ENCODE data around the gene UBE2H. TPM values are rescaled to one million over a fixed set of nuclear protein-coding genes. Genes with fewer than 3 reads are reported as not detected.
A peak's percentile ranks its signal among the peaks of the same experiment; 100 is the strongest.

UBE2H gene
- total RNA-seq, 1 donor from 2014 or later = 112 TPM

DNA sequence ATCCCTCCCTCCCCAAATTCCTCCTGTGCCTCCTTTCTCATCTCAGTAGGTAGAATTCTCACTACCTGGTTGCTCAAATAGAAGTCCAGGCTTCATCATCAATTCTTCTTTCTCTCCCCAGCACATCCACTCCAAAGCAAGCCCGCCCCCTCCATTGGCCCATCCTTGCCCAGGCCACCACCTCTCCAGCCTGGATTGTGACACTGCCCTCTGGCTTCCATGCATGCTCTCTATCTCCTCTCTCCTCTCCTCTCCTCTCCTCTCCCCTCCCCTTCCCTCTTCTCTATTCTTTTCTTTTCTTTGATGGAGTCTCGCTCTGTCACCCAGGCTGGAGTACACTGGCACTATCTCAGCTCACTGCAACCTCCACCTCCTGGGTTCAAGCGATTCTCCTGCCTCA lies 144.9 kb downstream of the UBE2H start:
- Histone ChIP-seq H3K4me1 (peaks cover 2% of the 10 kb centered on the region), H3K36me3 (no peaks in the 10 kb centered on the region), H3K9me3 (replicated peaks) (no peaks in the 10 kb centered on the region), H3K4me3 (no peak overlapping the region), H3K27me3 (ENCODE audit: low read depth) (no peaks in the 10 kb centered on the region), H3K27ac (replicated peaks) (no peak overlapping the region)
- intact Hi-C loops (cut with micrococcal nuclease) = no loop called here
- TF ChIP-seq CTCF (IDR thresholded peaks at IDR 0.05; ENCODE audit: borderline replicate concordance) = no peak
- no peak for DNase-seq

DNA sequence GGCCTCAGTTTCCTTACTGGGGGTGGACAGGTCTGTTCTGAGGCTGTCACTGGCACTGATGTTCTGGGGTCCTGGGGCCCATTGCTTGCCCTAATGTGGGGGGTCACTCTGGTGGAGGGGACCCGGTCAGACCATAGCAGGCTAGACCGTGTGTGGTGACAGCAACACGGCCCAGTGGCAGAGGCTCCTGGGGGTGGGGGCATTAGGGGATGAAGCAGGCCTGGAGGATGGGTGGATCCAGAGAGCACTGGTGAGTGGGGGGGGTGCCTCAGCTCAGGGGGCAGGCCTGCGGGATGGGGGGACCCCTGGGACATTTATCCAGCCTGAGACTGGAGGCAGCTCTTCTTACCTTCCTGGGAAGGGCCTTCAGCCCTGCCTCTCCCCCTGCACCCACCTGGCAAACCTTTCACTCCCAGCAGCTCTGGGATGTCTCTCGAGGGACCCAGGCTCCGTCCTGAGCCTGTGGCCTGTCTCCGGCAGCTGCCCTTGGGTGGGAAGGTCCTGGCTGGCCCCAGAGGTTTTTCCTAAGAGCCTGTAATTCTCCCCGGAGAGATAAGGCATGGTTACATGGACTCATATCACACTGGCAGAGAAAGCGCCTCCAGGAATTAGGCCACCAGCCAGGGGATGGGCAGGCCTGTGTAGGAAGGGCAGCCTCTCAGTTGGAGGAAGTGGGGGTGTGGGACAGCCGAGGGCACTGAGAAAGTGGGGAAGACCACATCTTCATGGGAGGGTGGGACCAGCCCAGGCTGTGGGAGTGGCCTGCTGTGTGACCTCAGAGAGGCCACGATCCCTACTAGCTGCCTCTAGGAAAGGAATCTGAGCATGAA lies 147.7 kb downstream of the UBE2H start:
- Histone ChIP-seq H3K27me3 (ENCODE audit: low read depth) (peaks cover 8% of the 10 kb centered on the region), H3K4me1 (peaks cover 2% of the 10 kb centered on the region), H3K4me3 (no peak overlapping the region), H3K9me3 (replicated peaks) (no peaks in the 10 kb centered on the region), H3K27ac (replicated peaks) (no peak overlapping the region), H3K36me3 (no peaks in the 10 kb centered on the region)
- intact Hi-C loops (cut with micrococcal nuclease) = no loop called here
- peak; percentile 33 for DNase-seq
- no peak for TF ChIP-seq CTCF (IDR thresholded peaks at IDR 0.05; ENCODE audit: borderline replicate concordance)

DNA sequence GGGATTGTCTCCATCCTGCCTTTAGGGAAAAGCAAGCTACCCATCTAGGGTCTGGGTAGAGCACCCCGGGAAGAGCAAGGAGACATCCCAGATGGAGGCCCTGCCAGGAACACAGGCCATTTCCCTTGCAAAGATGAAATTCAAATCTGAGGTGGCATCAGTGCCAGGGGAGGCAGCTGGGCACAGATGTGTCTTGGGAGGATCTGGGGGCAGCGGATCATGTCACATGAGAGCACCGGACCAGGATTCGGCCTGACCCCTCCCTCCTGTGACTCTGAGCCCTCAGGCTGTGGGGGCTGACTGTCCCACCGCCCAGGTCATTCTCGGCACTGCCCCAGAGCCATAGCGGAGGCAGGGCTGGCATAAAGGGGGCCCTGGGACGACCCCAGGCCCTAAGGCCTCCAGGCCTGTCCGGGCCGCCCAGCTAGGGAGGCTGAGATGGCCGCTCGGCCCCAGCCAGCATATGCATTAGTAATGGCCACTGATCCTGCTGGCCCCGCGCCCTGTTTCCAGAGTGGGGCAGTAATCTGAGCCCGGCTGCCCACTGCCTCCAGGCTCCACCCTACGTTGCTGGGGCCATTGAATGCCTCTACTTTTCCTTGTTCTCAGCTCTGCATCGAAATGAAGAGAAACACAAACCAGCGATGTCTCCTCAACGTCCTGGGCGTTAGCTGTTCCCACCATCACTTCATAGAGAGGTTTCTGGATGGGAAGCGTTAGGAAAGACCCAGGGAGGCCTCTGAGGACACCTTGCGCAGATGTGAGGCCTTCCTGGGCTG lies 148.5 kb downstream of the UBE2H start:
- no peak for DNase-seq
- H3K36me3 ChIP-seq = no peaks in the 10 kb centered on the region
- no peak overlapping the region for H3K27ac ChIP-seq (replicated peaks)
- no peak overlapping the region for H3K4me3 ChIP-seq
- no peak for TF ChIP-seq CTCF (IDR thresholded peaks at IDR 0.05; ENCODE audit: borderline replicate concordance)
- H3K9me3 ChIP-seq (replicated peaks) = no peaks in the 10 kb centered on the region
- peaks cover 2% of the 10 kb centered on the region for H3K4me1 ChIP-seq
- intact Hi-C loops (cut with micrococcal nuclease) = no loop called here
- H3K27me3 ChIP-seq (ENCODE audit: low read depth) = peaks cover 16% of the 10 kb centered on the region

DNA sequence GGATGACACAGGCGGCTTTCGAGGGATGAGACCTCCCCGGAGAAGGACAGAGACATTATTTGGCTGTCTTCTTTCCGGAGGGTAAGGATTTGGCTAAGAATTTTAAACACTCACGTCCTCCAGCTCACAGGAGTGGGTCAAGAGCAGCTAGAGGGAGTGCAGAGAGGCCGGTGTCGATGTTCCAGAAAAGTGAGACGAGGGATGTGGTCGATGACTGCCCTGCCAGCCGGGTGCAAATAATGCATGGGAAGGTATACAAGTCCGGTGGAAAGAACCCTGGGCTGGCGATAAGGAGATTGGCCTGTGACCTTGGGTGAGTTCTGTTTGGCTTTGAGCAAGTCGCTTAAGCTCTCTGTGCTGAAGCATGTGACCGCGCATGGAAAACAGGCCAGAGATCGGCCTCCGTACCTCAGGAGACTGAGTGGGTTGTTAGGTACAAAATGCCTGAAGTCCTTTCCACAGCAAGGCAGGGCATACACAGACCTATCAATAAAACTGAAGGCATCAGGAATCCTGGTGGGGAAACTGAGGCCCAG lies 149.1 kb downstream of the UBE2H start:
- peaks cover 19% of the 10 kb centered on the region for H3K27me3 ChIP-seq (ENCODE audit: low read depth)
- no peak for TF ChIP-seq CTCF (IDR thresholded peaks at IDR 0.05; ENCODE audit: borderline replicate concordance)
- H3K27ac ChIP-seq (replicated peaks) = no peak overlapping the region
- DNase-seq = no peak
- H3K36me3 ChIP-seq = no peaks in the 10 kb centered on the region
- intact Hi-C loops (cut with micrococcal nuclease) = no loop called here
- no peaks in the 10 kb centered on the region for H3K9me3 ChIP-seq (replicated peaks)
- peaks cover 2% of the 10 kb centered on the region for H3K4me1 ChIP-seq
- no peak overlapping the region for H3K4me3 ChIP-seq

GRCh38 chr7:129801882-129802281 lies 150.9 kb downstream of the UBE2H start:
- Histone ChIP-seq H3K36me3 (no peaks in the 10 kb centered on the region), H3K9me3 (replicated peaks) (no peaks in the 10 kb centered on the region), H3K4me3 (no peak overlapping the region), H3K27ac (replicated peaks) (no peak overlapping the region), H3K4me1 (peaks cover 2% of the 10 kb centered on the region), H3K27me3 (ENCODE audit: low read depth) (peaks cover 19% of the 10 kb centered on the region)
- no peak for DNase-seq
- intact Hi-C loops (cut with micrococcal nuclease) = no loop called here
- no peak for TF ChIP-seq CTCF (IDR thresholded peaks at IDR 0.05; ENCODE audit: borderline replicate concordance)
